ENCODE results near the gene PLA2G7. TPM values are rescaled to one million over a fixed set of nuclear protein-coding genes. Genes with fewer than 3 reads are reported as not detected.

PLA2G7 gene
- total RNA-seq, 1 experiment from 2014 or later: 0.41 TPM

GRCh38 chr6:46743425-46744158, 8.4 kb upstream of the PLA2G7 start:
- no peak for DNase-seq (ENCODE audit: low read depth, low spot score)
- ATAC-seq: no peak
- no peaks in the 10 kb centered on the region for H3K36me3 ChIP-seq (ENCODE audit: control insufficient read depth, insufficient read depth, low read length)
- ChIA-PET POLR2A (no interaction called here), CTCF (no interaction called here)
- no peak overlapping the region for H3K27ac ChIP-seq (ENCODE audit: low read length)
- intact Hi-C loops (cut with micrococcal nuclease; ENCODE audit: unreplicated experiment): no loop called here
- no peak overlapping the region for H3K4me3 ChIP-seq (ENCODE audit: low read depth in 2 of 2, low read length in 2 of 2)
- no peaks in the 10 kb centered on the region for H3K27me3 ChIP-seq (ENCODE audit: control insufficient read depth, insufficient read depth, low read length)
- in situ Hi-C loops (cut with HindIII; ENCODE audit: low pct_unique_long_range_greater_than_20kb, low sequenced_read_pairs): no loop called here
- no peaks in the 10 kb centered on the region for H3K9me3 ChIP-seq (ENCODE audit: control insufficient read depth, insufficient read depth, low read depth, low read length)
- H3K4me1 ChIP-seq (ENCODE audit: control insufficient read depth, insufficient read depth, low read length): no peaks in the 10 kb centered on the region
- BruUV-seq (replicated peaks): no TSS peak
- TF ChIP-seq REST (IDR thresholded peaks at IDR 0.05; ENCODE audit: insufficient read depth in 1 of 2, low read depth in 2 of 2, low read length in 1 of 2) (no peak), TCF7L2 (IDR thresholded peaks at IDR 0.05; ENCODE audit: low read depth, low read length) (no peak), POLR2AphosphoS5 (IDR thresholded peaks at IDR 0.05; ENCODE audit: low read depth, low read length) (no peak), SIN3A (IDR thresholded peaks at IDR 0.05; ENCODE audit: borderline replicate concordance, insufficient read depth, low read depth, low read length) (no peak), CTCF (IDR thresholded peaks at IDR 0.05) (no peak)

GRCh38 chr6:46741910-46742309, 6.7 kb upstream of the PLA2G7 start:
- ATAC-seq (no peak), DNase-seq (ENCODE audit: low read depth, low spot score) (no peak)
- no peak for TF ChIP-seq CTCF (IDR thresholded peaks at IDR 0.05)
- no peak for TF ChIP-seq POLR2AphosphoS5 (IDR thresholded peaks at IDR 0.05; ENCODE audit: low read depth, low read length)
- no peak for TF ChIP-seq SIN3A (IDR thresholded peaks at IDR 0.05; ENCODE audit: borderline replicate concordance, insufficient read depth, low read depth, low read length)
- no peak for TF ChIP-seq REST (IDR thresholded peaks at IDR 0.05; ENCODE audit: insufficient read depth in 1 of 2, low read depth in 2 of 2, low read length in 1 of 2)
- TF ChIP-seq TCF7L2 (IDR thresholded peaks at IDR 0.05; ENCODE audit: low read depth, low read length): no peak
- no TSS peak for BruUV-seq (replicated peaks)
- ChIA-PET CTCF (no interaction called here), POLR2A (no interaction called here)
- Histone ChIP-seq H3K9me3 (ENCODE audit: control insufficient read depth, insufficient read depth, low read depth, low read length) (no peaks in the 10 kb centered on the region), H3K4me1 (ENCODE audit: control insufficient read depth, insufficient read depth, low read length) (no peaks in the 10 kb centered on the region), H3K27me3 (ENCODE audit: control insufficient read depth, insufficient read depth, low read length) (peaks cover 6% of the 10 kb centered on the region; the same call in 1 of the 2 replicates), H3K27ac (ENCODE audit: low read length) (no peak overlapping the region), H3K4me3 (ENCODE audit: low read depth in 2 of 2, low read length in 2 of 2) (no peak overlapping the region), H3K36me3 (ENCODE audit: control insufficient read depth, insufficient read depth, low read length) (no peaks in the 10 kb centered on the region)
- intact Hi-C loops (cut with micrococcal nuclease; ENCODE audit: unreplicated experiment) (no loop called here), in situ Hi-C loops (cut with HindIII; ENCODE audit: low pct_unique_long_range_greater_than_20kb, low sequenced_read_pairs) (no loop called here)

Measured in Panc1 (cell line).